ENCODE data around the gene OR10A6. TPM values are rescaled to one million over a fixed set of nuclear protein-coding genes. Genes with fewer than 3 reads are reported as not detected.

OR10A6 gene
- total RNA-seq = 0.43 TPM in 1 of 2 replicates, not detected in the other

GRCh38 chr11:7931168-7931567 is at the start of gene OR10A6:
Gene OR10A6 (minus strand): TSS chr11:7931268. CDS start chr11:7928662, 2,606 bp downstream.

DNA sequence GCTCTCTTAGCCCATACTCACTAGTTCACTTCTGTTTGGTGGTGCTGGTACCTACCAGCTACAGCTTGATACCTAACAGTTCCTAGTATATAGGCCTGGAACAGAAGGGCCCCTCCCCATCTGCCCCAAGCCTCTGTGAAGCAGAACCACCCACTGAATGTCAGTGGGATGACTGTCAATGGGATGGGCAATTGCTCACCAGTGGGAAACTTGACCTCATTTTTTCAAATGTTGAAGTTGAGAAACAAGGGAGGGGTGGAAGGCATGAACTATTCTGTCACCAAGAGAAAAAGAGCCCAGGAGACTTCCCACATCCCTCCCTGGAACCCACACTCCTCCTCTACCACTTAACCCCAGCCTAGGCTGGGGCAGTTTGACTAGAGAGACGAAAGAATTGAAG is 34.3 kb upstream of the OR10A6 start, which contains the start of gene NLRP10:
NLRP10 (minus strand) TSS at position 62 of the 400 bp plus-strand sequence. CDS start 1,952 bp downstream, outside the sequence.

DNA sequence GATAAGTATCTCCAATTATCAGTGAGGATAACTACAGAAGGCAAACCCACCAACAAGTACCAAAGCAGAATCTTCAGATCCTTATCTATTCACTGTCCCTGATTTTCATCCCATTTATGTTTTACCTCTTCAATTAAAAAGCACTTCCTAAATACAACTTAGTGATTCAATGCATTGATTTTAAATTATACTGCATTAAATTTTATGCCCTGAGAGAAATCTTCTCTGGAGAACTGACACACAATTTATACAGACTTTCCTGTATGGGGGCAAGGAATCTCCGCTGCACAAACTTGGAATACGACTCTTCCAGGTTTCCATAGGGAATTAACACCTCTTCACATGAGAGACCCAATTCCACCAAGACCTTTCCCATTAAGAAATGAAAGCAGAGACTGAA is 10.5 kb upstream of the OR10A6 start, which contains the start of gene OR10A3:
OR10A3 (minus strand) TSS at position 101 of the 400 bp plus-strand sequence. CDS start 2,188 bp downstream, outside the sequence.

Small RNA genes lying within 50 kb of the gene (small RNA-seq; reads per million reads assigned to genes)
- not detected for gene COX6CP5
- gene RNU6-943P = not detected

Other genes starting within 250 kb of the OR10A6 start
- 0.79 and 3.3 TPM in 2 replicates for gene OVCH2, start 224.8 kb downstream of the OR10A6 start, total RNA-seq
- 0.79 and 4.4 TPM in 2 replicates for gene OR5P2, start 134.3 kb downstream of the OR10A6 start, total RNA-seq
- 2.0 and 4.6 TPM in 2 replicates for gene OR5P3, start 100.4 kb downstream of the OR10A6 start, total RNA-seq
- 0.43 TPM in 1 of 2 replicates, not detected in the other for gene OR10A3, start 10.4 kb upstream of the OR10A6 start, total RNA-seq
- gene NLRP10, start 34.2 kb upstream of the OR10A6 start, total RNA-seq = 4.7 and 47.7 TPM in 2 replicates
- gene EIF3F, start 56.1 kb upstream of the OR10A6 start, total RNA-seq = 364 and 592 TPM in 2 replicates
- gene TUB, start 149.9 kb upstream of the OR10A6 start, total RNA-seq = 5.5 and 6.0 TPM in 2 replicates
- 0.39 TPM in 1 of 2 replicates, not detected in the other for gene RIC3, start 237.8 kb upstream of the OR10A6 start, total RNA-seq

All from placental epithelial cell (primary cell).